Activated effector memory CD4-positive, alpha-beta T cell treated with anti-CD3 and anti-CD28 coated beads, Interleukin-2, amount 50 U/mL, for 16 hours (primary cell): ENCODE data around the gene RMP24.
"Not testable (repeated sequence)": the region's sequence is repeated elsewhere in the genome, so short reads cannot be mapped to it uniquely, and the experiment has no call there.

Source experiments
- DNase-seq: peaks from one replicate; pipeline ENCODE4 v3.0.0-alpha.2; 2020

The RMP24 gene

GRCh38 chr18:35972197-35973000, at the start of gene RMP24:
Gene RMP24, plus strand, starts transcription at chr18:35972679.
- DNase-seq, result peak; percentile 97

- no peak for DNase-seq
Observed at GRCh38 chr18:35923939-35924684, 48.4 kb upstream of the RMP24 start.

- no peak for DNase-seq
Observed at GRCh38 chr18:35926884-35927283, 45.6 kb upstream of the RMP24 start.

- DNase-seq, result no peak
Observed at GRCh38 chr18:35927430-35927829, 45.0 kb upstream of the RMP24 start.

GRCh38 chr18:35933982-35934381, 38.5 kb upstream of the RMP24 start:
- DNase-seq, result no peak

GRCh38 chr18:35934891-35935290, 37.6 kb upstream of the RMP24 start:
- DNase-seq, result no peak

- DNase-seq, result no peak
Observed at GRCh38 chr18:35935805-35936204, 36.7 kb upstream of the RMP24 start.

GRCh38 chr18:35936951-35937350, 35.5 kb upstream of the RMP24 start:
- DNase-seq, result no peak

GRCh38 chr18:35938158-35938557, 34.3 kb upstream of the RMP24 start:
- no peak for DNase-seq

- no peak for DNase-seq
Observed at GRCh38 chr18:35938562-35938961, 33.9 kb upstream of the RMP24 start.

- no peak for DNase-seq
Observed at GRCh38 chr18:35939138-35939537, 33.3 kb upstream of the RMP24 start.

- DNase-seq, result no peak
Observed at GRCh38 chr18:35941299-35941698, 31.2 kb upstream of the RMP24 start.

GRCh38 chr18:35942133-35942532, 30.3 kb upstream of the RMP24 start:
- no peak for DNase-seq

- DNase-seq, result no peak
Observed at GRCh38 chr18:35942661-35943060, 29.8 kb upstream of the RMP24 start.

- DNase-seq, result no peak
Observed at GRCh38 chr18:35948080-35948479, 24.4 kb upstream of the RMP24 start.

GRCh38 chr18:35949090-35949489, 23.4 kb upstream of the RMP24 start:
- no peak for DNase-seq

GRCh38 chr18:35949903-35950627, 22.4 kb upstream of the RMP24 start:
- DNase-seq, result peak; percentile 79

GRCh38 chr18:35950628-35950982, 21.9 kb upstream of the RMP24 start:
- no peak for DNase-seq

GRCh38 chr18:35953688-35954087, 18.8 kb upstream of the RMP24 start:
- no peak for DNase-seq

GRCh38 chr18:35956226-35956625, 16.3 kb upstream of the RMP24 start:
- no peak for DNase-seq

- no peak for DNase-seq
Observed at GRCh38 chr18:35962320-35962719, 10.2 kb upstream of the RMP24 start.

- no peak for DNase-seq
Observed at GRCh38 chr18:35964319-35964718, 8.2 kb upstream of the RMP24 start.

GRCh38 chr18:35967866-35968265, 4.6 kb upstream of the RMP24 start:
- DNase-seq, result not testable (repeated sequence)
